Stromal cell of bone marrow (primary cell): ENCODE data around the gene FAM234A.

ENCODE experiments used
- DNase-seq: peaks from one replicate; pipeline ENCODE4 v3.0.0-alpha.2; 2012; ENCODE audit warnings: low read depth

FAM234A gene

DNA sequence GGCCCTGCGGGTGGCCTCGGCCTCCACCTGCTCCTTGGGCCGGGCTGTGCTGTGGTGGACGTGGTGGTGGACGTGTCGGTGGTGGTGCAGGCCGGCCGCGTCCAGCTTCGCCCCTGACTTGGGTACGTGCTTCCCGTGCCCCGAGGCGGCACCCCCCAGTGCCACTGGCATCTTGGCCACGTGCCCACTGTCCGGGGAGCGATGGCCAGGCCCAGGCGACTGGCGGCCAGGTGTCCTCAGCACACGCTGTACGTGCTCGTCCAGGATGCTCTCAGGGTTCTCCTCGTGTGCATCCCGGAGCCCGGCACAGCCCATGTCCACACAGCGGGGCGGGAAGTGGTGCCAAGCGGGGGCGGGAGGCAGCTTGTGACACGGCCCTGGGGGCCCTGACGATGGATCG lies 63.2 kb downstream of the FAM234A start:
- no peak for DNase-seq

DNA sequence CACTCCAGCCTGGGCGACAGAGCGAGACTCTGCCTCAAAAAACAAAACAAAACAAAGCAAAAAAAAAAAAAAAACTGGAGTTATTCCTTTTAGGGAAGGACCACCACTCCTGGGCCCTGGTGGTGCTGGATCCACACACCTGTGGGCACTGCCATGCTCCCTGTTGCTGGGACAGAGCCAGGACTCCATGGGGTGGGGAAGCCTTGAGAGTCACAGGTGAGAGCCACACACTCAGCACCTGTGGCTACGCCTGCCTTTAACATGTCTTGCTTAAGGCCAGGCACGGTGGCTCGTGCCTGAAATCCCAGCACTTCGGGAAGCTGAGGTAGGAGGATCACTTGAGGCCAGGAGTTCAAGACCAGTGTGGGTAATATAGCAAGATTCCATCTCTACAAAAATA lies 66.6 kb downstream of the FAM234A start:
- no peak for DNase-seq

DNA sequence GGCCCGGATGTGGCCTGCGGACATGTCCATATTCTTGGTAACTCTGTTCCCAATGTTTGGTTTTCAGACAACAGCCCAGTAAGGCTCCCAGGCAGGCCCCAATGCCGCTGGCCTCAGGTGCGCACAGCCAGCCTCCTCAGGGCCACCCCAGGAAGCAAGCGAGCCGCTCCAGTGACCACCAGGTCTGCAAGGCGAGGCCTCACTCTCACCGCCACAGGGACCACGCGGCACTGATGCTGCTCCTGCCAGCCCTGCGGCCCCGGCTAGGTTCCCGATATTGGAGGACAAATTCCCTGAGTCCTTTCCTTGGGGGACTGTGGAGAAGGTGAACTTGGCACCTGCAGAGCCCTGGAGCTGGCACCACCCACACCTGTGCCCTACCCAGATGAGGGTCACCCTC lies 67.3 kb downstream of the FAM234A start:
- no peak for DNase-seq

DNA sequence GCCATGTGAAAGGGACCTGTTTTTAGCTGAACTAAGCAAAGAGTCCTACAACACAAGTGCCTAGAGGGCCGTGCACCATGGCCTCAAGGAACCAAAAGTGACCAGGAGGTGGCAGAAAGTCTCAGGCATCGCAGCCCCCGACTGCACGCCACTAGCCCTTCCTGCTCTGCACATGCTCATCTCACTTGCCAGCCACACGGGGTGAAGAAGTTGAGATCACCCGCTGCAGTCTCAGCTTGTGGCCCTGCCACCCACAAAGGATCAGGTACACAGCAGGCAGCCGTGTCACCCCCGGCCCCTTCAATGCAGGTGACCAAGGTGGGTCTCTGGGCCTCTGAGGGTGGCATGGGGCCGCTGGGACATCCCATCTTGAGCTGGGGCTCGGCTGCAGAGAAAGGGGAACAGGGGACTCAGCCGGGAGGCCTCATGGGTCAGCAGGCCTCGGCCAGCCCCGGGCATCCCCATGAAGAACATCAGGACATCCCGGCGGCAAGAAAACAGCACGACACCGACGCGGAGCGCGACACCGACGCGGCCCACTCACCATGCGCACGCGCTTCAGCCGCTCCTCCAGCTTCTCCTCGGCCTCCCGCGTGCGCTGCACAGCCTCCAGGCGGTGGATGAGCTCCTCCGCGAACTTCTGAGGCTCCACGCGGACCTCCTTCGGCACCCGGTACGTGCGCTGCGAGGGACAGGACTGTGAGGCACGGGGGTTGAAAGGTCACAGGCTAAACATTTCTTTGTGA lies 69.3 kb downstream of the FAM234A start:
- DNase-seq: no peak

DNA sequence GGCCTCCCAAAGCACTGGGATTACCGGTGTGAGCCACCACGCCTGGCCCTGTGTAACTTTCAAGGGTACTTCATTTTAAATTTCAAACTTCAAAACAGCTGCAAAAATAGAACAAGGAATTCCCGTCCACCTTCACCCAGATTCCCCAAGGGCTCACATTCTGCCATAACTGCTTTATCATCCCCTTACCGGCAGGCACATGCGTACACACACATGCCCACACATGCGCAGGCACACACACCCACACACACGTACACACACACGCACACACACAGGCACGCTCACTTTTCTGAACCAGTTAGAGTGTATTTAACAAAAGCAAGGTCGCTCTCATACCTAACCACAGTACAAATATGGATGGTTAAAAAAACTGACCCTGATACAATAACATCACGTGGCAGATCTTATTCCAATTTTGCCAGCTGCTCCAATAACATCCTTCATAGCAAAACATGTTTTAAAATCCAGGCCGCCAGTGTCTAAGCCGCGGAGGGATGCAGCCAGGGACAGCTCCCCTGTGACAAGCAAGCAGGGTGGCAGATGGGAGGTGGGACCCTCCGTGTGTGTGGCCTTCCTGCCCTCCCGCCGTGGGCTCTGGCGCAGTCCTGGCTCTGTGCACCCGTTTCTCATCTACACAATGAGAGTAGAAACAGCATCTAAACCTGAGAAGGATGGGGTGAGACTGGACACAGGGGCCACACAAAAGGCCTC lies 71.5 kb downstream of the FAM234A start:
- no peak for DNase-seq

DNA sequence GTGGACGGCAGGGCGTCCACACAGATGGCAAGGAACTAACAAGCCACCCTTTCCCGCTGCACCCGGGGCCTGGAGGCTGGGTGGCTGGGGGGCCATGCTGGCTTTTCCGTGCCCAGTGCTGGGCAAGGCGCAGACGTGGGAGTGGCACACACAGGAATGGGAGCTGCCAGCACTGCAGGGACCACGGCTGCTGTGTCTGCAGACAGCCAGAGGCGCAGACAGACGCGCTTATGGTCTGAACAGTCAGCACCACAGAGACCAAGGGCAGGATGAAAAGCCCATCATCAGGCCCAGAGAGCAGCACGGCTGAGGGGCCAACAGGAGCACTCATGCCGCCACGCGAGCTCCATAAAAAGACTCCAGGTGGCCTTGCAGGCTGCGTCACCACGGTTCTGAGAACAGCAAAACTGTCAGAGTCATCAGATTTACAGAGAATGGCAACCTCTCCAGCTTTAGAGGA lies 72.3 kb downstream of the FAM234A start:
- DNase-seq: no peak

DNA sequence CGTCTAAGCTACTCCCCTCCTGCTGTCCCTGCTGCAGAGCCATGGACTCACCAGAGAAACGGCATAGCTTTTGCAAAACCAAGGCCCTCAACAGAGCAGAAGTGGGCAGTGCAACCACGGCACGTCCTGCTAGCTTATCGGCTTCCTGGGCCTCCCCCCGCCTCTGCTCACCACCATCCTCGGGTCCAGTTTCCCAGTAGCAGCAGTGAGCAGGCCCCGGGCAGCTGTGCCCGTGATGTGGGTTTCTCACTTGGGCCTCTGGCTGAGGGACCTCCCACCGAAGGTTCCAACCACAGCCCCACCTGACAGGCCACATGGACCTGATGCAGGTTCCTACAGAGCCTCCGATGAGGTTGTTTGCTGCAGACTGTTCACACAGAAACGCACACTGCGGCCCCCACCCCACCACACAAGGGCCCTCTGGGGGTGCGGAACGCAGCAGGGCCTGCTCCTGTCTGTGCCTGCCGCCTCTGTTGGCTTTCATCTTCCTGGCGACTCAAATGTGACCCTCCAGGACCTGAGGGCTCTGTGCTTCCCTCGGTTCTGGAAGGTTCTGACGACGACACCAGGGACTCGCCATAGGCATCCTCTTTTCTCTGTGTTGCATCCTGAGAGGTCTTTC lies 73.2 kb downstream of the FAM234A start:
- no peak for DNase-seq

DNA sequence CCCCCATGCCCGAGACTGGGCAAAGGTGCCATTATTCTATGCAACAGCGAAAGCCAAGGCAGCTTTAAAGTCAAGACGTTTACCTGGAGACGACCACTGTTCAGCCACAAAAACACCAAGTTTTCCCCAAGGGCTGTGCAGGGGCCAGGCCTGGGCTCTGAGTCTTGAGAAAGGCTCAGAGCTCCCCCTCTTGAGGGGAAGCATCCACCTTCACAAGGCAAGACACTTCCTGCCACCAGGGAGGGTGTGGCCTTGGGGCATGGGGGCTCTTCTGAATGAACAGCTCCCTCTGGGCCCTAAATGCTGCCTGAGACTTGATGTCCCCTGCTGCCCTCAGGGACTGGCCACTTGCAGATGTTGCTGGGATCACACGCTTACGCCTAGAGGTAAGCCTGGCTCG lies 74.9 kb downstream of the FAM234A start:
- no peak for DNase-seq

DNA sequence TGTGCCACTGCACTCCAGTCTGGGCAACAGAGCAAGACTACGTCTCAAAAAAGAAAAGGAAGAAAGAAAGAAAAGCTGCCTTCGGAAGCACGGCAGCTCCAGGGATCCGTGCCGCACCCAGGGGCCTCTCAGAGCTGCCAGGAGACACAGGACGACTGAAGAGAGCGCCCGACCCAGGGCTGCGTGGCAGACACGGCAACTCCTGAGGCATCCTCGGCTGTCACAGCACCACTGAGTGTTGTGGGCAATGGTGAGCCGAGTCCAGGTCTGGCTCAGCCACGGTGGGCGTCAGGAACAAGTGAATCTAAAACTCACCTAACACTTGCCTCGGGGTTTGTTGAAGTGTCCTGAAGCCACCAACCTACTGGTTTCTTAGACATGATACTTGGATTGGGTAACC lies 77.1 kb downstream of the FAM234A start:
- no peak for DNase-seq

DNA sequence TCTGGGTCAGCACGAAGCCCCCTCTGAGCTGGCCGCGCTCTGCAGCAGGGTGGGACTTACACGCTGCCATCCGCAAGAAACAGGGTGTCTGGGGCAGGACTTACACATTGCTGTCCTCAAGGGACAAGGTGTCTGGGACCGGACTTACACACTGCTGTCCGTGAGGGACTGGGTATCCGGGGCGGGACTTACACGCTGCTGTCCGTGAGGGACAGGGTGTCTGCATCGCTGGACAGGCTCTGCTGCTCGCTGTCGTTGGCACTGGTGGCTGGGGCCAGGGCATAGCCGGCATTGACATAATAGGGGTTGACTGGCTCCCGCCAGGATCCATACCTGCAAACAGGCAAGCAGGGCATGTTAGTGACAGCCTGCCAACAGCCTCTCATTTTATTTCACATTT lies 79.7 kb downstream of the FAM234A start:
- DNase-seq: no peak

DNA sequence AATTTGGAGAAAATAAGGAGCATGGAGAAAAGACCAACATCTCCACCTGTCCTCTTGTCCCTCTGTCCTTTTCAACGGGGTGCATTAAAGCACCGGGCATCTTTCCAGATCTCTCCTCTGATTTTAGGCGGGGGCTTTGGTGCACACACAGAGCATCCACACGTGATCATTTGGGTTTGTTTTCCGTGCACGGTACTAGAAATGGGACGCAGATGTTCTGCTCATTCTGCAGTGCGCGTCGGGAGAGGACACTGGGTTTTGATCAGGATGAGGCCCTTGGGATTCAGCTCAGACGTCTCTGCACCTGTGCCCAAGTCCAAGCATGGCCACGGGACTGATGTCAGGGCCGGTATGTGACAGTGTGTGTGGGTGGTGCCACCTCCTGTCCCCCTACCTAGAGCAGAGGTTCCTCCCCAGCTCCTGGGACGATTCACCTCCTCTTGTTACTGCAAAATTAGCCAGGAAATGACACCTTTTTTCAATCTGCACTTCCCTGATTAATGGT lies 80.2 kb downstream of the FAM234A start:
- no peak for DNase-seq
